GM13977 (cell line): Measurements from ENCODE around the gene LAMB4.

Experiments
- DNase-seq: peaks from one replicate; pipeline ENCODE4 v3.0.0; 2012; ENCODE audit warnings: low spot score
- in situ Hi-C: fragments of 300-500 bp; cut with MboI; formaldehyde crosslinking; loops from one replicate; pipeline ENCODE4 v1.12.0; 2022; ENCODE audit warnings: low sequenced_read_pairs, low pct_unique_long_range_greater_than_20kb, mixed read lengths, inconsistent platforms; ENCODE audit not compliant: unreplicated experiment
- TF ChIP-seq, protein P1 (sequence below): IDR thresholded peaks from 2 replicates; pipeline ENCODE4 v1.5.1; 2012; ENCODE audit warnings: mild to moderate bottlenecking, control low read depth; ENCODE audit not compliant: insufficient read depth; ENCODE audit errors: extremely low read depth, missing control alignments

LAMB4 gene

DNA sequence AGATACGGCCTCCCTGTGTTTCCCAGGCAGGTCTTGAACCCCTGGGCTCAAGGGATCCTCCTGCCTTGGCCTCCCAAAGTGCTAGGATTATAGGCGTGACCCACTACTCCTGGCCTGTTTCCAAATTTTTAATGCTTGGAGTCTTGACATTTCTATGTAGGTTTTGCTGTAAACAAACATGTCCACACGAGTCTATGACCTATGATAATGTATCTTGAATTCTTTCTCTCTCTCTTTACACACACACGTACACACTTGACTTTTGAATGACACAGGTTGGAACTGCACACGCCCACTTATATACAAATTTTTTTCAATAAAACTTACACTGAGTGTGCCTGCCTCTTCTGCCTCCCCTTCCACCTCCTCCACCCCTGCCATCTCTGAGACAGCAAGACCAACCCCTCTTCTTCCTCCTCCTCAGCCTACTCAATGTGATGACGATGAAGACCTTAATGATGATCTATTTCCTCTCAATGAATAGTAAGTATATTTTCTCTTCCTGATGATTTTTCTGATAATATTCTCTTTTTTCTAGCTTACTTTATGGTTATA, 83.1 kb downstream of the LAMB4 start:
- in situ Hi-C loops: no loop called here
- no peak for DNase-seq
- TF ChIP-seq, protein P1, sequence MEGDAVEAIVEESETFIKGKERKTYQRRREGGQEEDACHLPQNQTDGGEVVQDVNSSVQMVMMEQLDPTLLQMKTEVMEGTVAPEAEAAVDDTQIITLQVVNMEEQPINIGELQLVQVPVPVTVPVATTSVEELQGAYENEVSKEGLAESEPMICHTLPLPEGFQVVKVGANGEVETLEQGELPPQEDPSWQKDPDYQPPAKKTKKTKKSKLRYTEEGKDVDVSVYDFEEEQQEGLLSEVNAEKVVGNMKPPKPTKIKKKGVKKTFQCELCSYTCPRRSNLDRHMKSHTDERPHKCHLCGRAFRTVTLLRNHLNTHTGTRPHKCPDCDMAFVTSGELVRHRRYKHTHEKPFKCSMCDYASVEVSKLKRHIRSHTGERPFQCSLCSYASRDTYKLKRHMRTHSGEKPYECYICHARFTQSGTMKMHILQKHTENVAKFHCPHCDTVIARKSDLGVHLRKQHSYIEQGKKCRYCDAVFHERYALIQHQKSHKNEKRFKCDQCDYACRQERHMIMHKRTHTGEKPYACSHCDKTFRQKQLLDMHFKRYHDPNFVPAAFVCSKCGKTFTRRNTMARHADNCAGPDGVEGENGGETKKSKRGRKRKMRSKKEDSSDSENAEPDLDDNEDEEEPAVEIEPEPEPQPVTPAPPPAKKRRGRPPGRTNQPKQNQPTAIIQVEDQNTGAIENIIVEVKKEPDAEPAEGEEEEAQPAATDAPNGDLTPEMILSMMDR: no peak

DNA sequence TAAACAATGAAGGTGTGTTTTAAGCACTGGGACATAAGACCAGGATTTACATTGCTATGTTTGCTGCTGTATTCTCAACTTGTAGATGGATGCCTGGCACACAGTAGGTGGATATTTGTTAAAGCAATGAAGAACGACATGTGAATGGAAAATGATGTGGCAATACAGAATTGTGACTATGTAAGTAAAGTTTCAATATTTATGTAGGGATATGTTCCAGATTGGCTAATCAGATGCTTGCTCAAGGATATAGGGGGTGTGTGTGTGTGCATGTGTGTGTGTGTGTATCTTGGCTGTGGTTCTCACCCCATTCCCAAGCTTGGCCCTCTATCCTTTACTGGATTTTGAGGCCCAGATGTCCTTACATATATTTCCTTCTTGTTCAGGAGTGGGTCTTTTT, 84.5 kb downstream of the LAMB4 start:
- TF ChIP-seq, protein P1: no peak
- in situ Hi-C loops: no loop called here
- no peak for DNase-seq

- in situ Hi-C loops: no loop called here
- no peak for DNase-seq
- TF ChIP-seq, protein P1: no peak
Observed at GRCh38 chr7:108045154-108045553, 85.0 kb downstream of the LAMB4 start.

- DNase-seq: no peak
- in situ Hi-C loops: no loop called here
- TF ChIP-seq, protein P1: no peak
Observed at GRCh38 chr7:108044345-108044744, 85.8 kb downstream of the LAMB4 start.

GRCh38 chr7:108038986-108039385, 91.2 kb downstream of the LAMB4 start:
- DNase-seq: no peak
- in situ Hi-C loops: no loop called here
- TF ChIP-seq, protein P1: no peak

DNA sequence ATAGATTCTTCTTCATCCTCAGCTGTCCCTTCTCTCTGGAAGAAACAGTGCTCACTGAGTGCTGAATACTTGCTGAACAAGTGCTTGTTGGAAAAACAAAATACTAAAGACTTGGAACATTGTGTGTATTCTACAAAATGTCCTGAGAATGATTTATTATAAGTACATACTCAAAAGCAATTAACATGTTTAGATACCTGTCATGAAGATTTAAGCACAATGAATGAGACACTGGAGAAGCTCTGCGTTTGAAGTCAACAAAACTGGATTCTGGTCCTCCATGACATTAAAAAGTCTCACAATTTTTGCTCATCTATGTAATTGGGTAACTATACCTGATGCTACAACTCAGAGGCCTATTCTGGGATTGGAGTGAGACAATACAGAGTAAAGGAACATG, 92.4 kb downstream of the LAMB4 start:
- DNase-seq: no peak
- in situ Hi-C loops: no loop called here
- TF ChIP-seq, protein P1: no peak

- DNase-seq: no peak
- TF ChIP-seq, protein P1: no peak
- in situ Hi-C loops: no loop called here
Observed at GRCh38 chr7:108037140-108037539, 93.0 kb downstream of the LAMB4 start.
